ENCODE data around the gene ZBTB38.

ZBTB38 gene

GRCh38 chr3:141406265-141406664, 38.0 kb downstream of the ZBTB38 start:
- no peak for DNase-seq (ENCODE audit: low spot score)

GRCh38 chr3:141407047-141407446, 38.7 kb downstream of the ZBTB38 start:
- no peak for DNase-seq (ENCODE audit: low spot score)

GRCh38 chr3:141407825-141408224, 39.5 kb downstream of the ZBTB38 start:
- no peak for DNase-seq (ENCODE audit: low spot score)

- DNase-seq (ENCODE audit: low spot score) = no peak
These were observed 40.3 kb downstream of the ZBTB38 start for GRCh38 chr3:141408596-141408995.

- DNase-seq (ENCODE audit: low spot score) = no peak
These were observed 41.6 kb downstream of the ZBTB38 start for GRCh38 chr3:141409940-141410241.

- peak; percentile 57 for DNase-seq (ENCODE audit: low spot score)
These were observed 42.1 kb downstream of the ZBTB38 start for GRCh38 chr3:141410408-141410807.

GRCh38 chr3:141410846-141411245, 42.5 kb downstream of the ZBTB38 start:
- DNase-seq (ENCODE audit: low spot score) = peak; percentile 47

GRCh38 chr3:141411251-141411771, 43.0 kb downstream of the ZBTB38 start:
- DNase-seq (ENCODE audit: low spot score) = peak; percentile 46

GRCh38 chr3:141412087-141412935, 44.0 kb downstream of the ZBTB38 start:
- DNase-seq (ENCODE audit: low spot score) = peak; percentile 68

- DNase-seq (ENCODE audit: low spot score) = peak; percentile 85
These were observed 44.6 kb downstream of the ZBTB38 start for GRCh38 chr3:141412936-141413354.

GRCh38 chr3:141413391-141413790, 45.1 kb downstream of the ZBTB38 start:
- no peak for DNase-seq (ENCODE audit: low spot score)

GRCh38 chr3:141413801-141414689, 45.7 kb downstream of the ZBTB38 start:
- DNase-seq (ENCODE audit: low spot score) = peak; percentile 57

GRCh38 chr3:141414800-141415462, 46.6 kb downstream of the ZBTB38 start:
- DNase-seq (ENCODE audit: low spot score) = no peak

GRCh38 chr3:141415953-141416352, 47.6 kb downstream of the ZBTB38 start:
- no peak for DNase-seq (ENCODE audit: low spot score)

Measured in cerebellar cortex (tissue), 1 donor.